HCT116 (cell line): ENCODE measurements around the gene DUS4L.

Experiments used
- EGR1 ChIP-seq: IDR thresholded peaks from 2 replicates; pipeline ENCODE4 v1.6.1; 2012; ENCODE audit warnings: low read depth
- ELF1 ChIP-seq: IDR thresholded peaks from 2 replicates; pipeline ENCODE4 v1.6.1; 2012; ENCODE audit warnings: low read depth, borderline replicate concordance
- EZH2 ChIP-seq: fragments of 200-600 bp; sonication (generic); IDR thresholded peaks from 2 replicates; pipeline ENCODE4 v1.6.1; 2017; ENCODE audit warnings: antibody characterized with exemption, mixed run types
- YY1 ChIP-seq: IDR thresholded peaks from 2 replicates; pipeline ENCODE4 v1.6.1; 2011; ENCODE audit warnings: low read length, low read depth, moderate library complexity, mild to moderate bottlenecking; ENCODE audit not compliant: insufficient replicate concordance; ENCODE audit errors: extremely low read depth
- TF ChIP-seq, protein P1 (sequence below): IDR thresholded peaks from 2 replicates; pipeline ENCODE4 v1.6.1; 2012

GRCh38 chr7:107610323-107610722, 46.6 kb downstream of the DUS4L start:
- TF ChIP-seq ELF1 (no peak), EZH2 (no peak), YY1 (no peak), EGR1 (no peak)
- TF ChIP-seq, protein P1, sequence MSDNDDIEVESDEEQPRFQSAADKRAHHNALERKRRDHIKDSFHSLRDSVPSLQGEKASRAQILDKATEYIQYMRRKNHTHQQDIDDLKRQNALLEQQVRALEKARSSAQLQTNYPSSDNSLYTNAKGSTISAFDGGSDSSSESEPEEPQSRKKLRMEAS: no peak
